ENCODE data around the gene USP34. TPM values are rescaled to one million over a fixed set of nuclear protein-coding genes. Genes with fewer than 3 reads are reported as not detected.
A peak's percentile ranks its signal among the peaks of the same experiment; 100 is the strongest.

The USP34 gene
- 203 and 710 TPM in 2 replicates for total RNA-seq (2011; cell fraction: chromatin; rRNA removed; ENCODE audit: low replicate concordance)
- total RNA-seq (2011; cell fraction: nucleolus; rRNA removed), result 62.7 and 117 TPM in 2 replicates
- total RNA-seq (2011; cell fraction: nucleoplasm; rRNA removed), result 187 and 292 TPM in 2 replicates
- 61.8 and 61.9 TPM in 2 replicates for total RNA-seq (2014; rRNA removed)
- 98.7 and 111 TPM in 2 replicates for total RNA-seq (2014; rRNA removed; fragmentation: Illumina TruSeq; extraction: Trizol)
- total RNA-seq (2015; rRNA removed; fragmentation: Illumina TruSeq; extraction: Trizol), result 89.9 and 94.3 TPM in 2 replicates
- total RNA-seq (2021), result 67.8 and 73.6 TPM in 2 replicates
- 69.1 and 82.1 TPM in 2 replicates for polyA plus RNA-seq (2011; rRNA removed)
- polyA plus RNA-seq (2011; cell fraction: cytosol; rRNA removed), result 24.1 and 44.7 TPM in 2 replicates
- 109 and 150 TPM in 2 replicates for polyA plus RNA-seq (2011; cell fraction: nucleus; rRNA removed)
- polyA plus RNA-seq (2012), result 46.1 and 63.7 TPM in 2 replicates
- polyA plus RNA-seq (2014; fragmentation: Illumina TruSeq; extraction: Trizol), result 83.8 and 108 TPM in 2 replicates
- polyA plus RNA-seq (2014; fragmentation: Nextera tagmentation; extraction: Ambion mirVana), result 10 to 100 TPM; 19.8 to 38.7 TPM
- polyA plus RNA-seq (2014; rRNA removed), result 48.3 and 54.1 TPM in 2 replicates
- polyA minus RNA-seq (2011; rRNA and poly(A)+ RNA removed), result 252 and 297 TPM in 2 replicates
- polyA minus RNA-seq (2011; cell fraction: cytosol; rRNA and poly(A)+ RNA removed), result 70.3 and 94.8 TPM in 2 replicates
- polyA minus RNA-seq (2011; cell fraction: nucleus; rRNA and poly(A)+ RNA removed), result 139 and 212 TPM in 2 replicates
- Bru-seq, nascent RNA, result percentile 84 among the genes with signal in this experiment
- BruChase-seq, experiment 1, labeled RNA remaining after a 2-hour chase, result percentile 92 among the genes with signal in this experiment
- BruChase-seq, experiment 2, labeled RNA remaining after a 6-hour chase, result percentile 93 among the genes with signal in this experiment
- long read RNA-seq, experiment 1, partial matches to known transcripts, result 36 of 72 reads
- long read RNA-seq, experiment 1, other reads (novel, unspliced or antisense), result 36 of 72 reads
- long read RNA-seq, experiment 2, partial matches to known transcripts, result 17 of 36 reads
- long read RNA-seq, experiment 2, other reads (novel, unspliced or antisense), result 19 of 36 reads
- long read RNA-seq, experiment 3, partial matches to known transcripts, result 7 of 8 reads
- long read RNA-seq, experiment 3, other reads (novel, unspliced or antisense), result 1 of 8 reads

- peak; percentile 90 for ATAC-seq
- intact Hi-C loops (cut with micrococcal nuclease), result loop anchor here (2.0 to 10.0 kb wide), 2 partner anchors 66 to 336 kb away; no protein-coding TSS in a partner anchor
- TF ChIP-seq ZNF444 (CRISPR knock-in tag; IDR thresholded peaks at IDR 0.05), result no peak
- TF ChIP-seq HINFP (tag; conservative IDR thresholded peaks at IDR 0.05; ENCODE audit: low read depth), result no peak
- TF ChIP-seq LARP7 (IDR thresholded peaks at IDR 0.05), result no peak
- TF ChIP-seq ZNF584 (CRISPR knock-in tag; IDR thresholded peaks at IDR 0.05; ENCODE audit: low read depth), result no peak
- TF ChIP-seq SUPT5H (IDR thresholded peaks at IDR 0.05), result peak; percentile 94
- no peak for TF ChIP-seq DACH1 (IDR thresholded peaks at IDR 0.05; ENCODE audit: partially characterized antibody)
- no peak for TF ChIP-seq PTBP1 (IDR thresholded peaks at IDR 0.05; ENCODE audit: low read depth, low read length)
- no peak for TF ChIP-seq ZNF121 (CRISPR knock-in tag; conservative IDR thresholded peaks at IDR 0.05)
- no peak for TF ChIP-seq MCM2 (IDR thresholded peaks at IDR 0.05; ENCODE audit: low read depth)
- no peak for TF ChIP-seq ASH1L (IDR thresholded peaks at IDR 0.05; ENCODE audit: borderline replicate concordance, low read depth, partially characterized antibody)
- peak; percentile 26; the same call in 1 of the 2 replicates for TF ChIP-seq NFE2 (IDR thresholded peaks at IDR 0.05; ENCODE audit: low read depth)
- peak; percentile 63 for TF ChIP-seq TBP (optimal IDR thresholded peaks at IDR 0.05; ENCODE audit: low read depth, low read length)
- TF ChIP-seq ZNF175 (CRISPR knock-in tag; IDR thresholded peaks at IDR 0.05; ENCODE audit: low read depth), result 0 out of 2 replicates have a peak, but pooled peaks have one; percentile 30
- no peak for TF ChIP-seq RHOXF2B (CRISPR knock-in tag; conservative IDR thresholded peaks at IDR 0.05)
- no peak for TF ChIP-seq ZC3H4 (CRISPR knock-in tag; IDR thresholded peaks at IDR 0.05; ENCODE audit: borderline replicate concordance)
- no peak for TF ChIP-seq ZNF785 (CRISPR knock-in tag; IDR thresholded peaks at IDR 0.05)
- no peak for TF ChIP-seq ZBTB8A (IDR thresholded peaks at IDR 0.05; ENCODE audit: partially characterized antibody)
Measured at GRCh38 chr2:61470965-61471904, at the start of gene USP34. Gene USP34, minus strand, starts transcription at chr2:61471087. Its CDS starts 395 bp downstream, at chr2:61470692.

More at GRCh38 chr2:61470965-61471904, at the start of gene USP34:
- H3K4me1 ChIP-seq (replicated peaks in 1 of 2; ENCODE audit: control insufficient read depth in 2 of 2, insufficient read depth in 2 of 2, low read length in 2 of 2), result peaks cover 14 to 20% of the 10 kb centered on the region in 2 experiments; a peak in 4 of 5 replicates
- peak within 1 kb of the TSS; percentile 100 for H3K4me3 ChIP-seq
- FAIRE-seq (peak; percentile 82), DNase-seq (ENCODE audit: extremely low read depth in 1 of 4, low spot score in 3 of 4) (peak; percentile 86 to 95 (median 90))
- H3K9ac ChIP-seq (ENCODE audit: insufficient read depth in 1 of 2, low read depth in 2 of 2, low read length in 2 of 2), result peak within 1 kb of the TSS; percentile 100
- no peaks in the 10 kb centered on the region for H3K9me1 ChIP-seq (ENCODE audit: control insufficient read depth, insufficient read depth, low read length)
- POLR2A ChIA-PET, result interaction anchor here (0.6 to 1.2 kb wide), 4 partner anchors 11 to 892 kb away, joined by 3 to 4 read pairs (median 4); no protein-coding TSS in a partner anchor
- no peaks in the 10 kb centered on the region for H3K27me3 ChIP-seq (ENCODE audit: control insufficient read depth in 2 of 2, insufficient read depth in 2 of 2, low read length in 2 of 2)
- H3K27ac ChIP-seq (ENCODE audit: extremely low read depth, low read depth, low read length), result peak within 1 kb of the TSS; percentile 100
- H3K4me2 ChIP-seq (ENCODE audit: insufficient read depth, low read length), result peak within 1 kb of the TSS; percentile 97
- H4K20me1 ChIP-seq (replicated peaks; ENCODE audit: control insufficient read depth, insufficient read depth, low read length), result no peaks in the 10 kb centered on the region
- H3K79me2 ChIP-seq (ENCODE audit: control insufficient read depth, insufficient read depth, low read length), result peaks cover 67% of the 10 kb centered on the region
- TSS peak; percentile 82 for BruUV-seq (replicated peaks)
- in situ Hi-C loops (cut with MboI), result no loop called here
- CTCF ChIA-PET (ENCODE audit: low intra/inter-chr PET ratio), result no interaction called here
- no peaks in the 10 kb centered on the region for H3K9me3 ChIP-seq (replicated peaks; ENCODE audit: control insufficient read depth, insufficient read depth, low read depth, low read length)
- peaks cover 21% of the 10 kb centered on the region; the same call in 2 of the 3 replicates for H3K36me3 ChIP-seq (ENCODE audit: control insufficient read depth, insufficient read depth, low read length)
- peak within 1 kb of the TSS; percentile 92 for H2AFZ ChIP-seq (ENCODE audit: low read depth, low read length)
- WGBS (ENCODE audit: insufficient coverage, low coverage, missing lambda C conversion rate), result under 1% methylated on average over 27 of the region's 91 CpGs

Measured in K562 (cell line).